ENCODE measurements around the gene SRGAP3.

Gene SRGAP3

DNA sequence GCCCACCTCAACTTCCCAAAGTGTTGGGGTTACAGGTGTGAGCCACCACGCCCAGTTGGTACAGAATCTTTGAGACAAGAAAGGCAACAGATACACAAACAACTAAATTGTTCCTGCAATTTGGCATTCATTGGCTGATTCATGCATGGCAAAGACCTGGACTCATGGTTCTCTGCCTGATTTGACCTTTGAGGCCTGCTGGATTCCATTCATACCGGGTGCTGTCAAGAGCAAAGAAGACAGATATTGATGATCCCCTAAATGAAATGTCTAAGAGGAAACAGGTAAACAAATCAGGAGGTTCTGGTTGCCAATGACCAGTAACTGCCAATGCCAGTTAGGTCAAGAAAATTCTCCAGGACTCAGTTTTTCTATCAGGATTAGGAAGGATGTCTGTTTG, 242.2 kb downstream of the SRGAP3 start:
- no peak for DNase-seq

DNA sequence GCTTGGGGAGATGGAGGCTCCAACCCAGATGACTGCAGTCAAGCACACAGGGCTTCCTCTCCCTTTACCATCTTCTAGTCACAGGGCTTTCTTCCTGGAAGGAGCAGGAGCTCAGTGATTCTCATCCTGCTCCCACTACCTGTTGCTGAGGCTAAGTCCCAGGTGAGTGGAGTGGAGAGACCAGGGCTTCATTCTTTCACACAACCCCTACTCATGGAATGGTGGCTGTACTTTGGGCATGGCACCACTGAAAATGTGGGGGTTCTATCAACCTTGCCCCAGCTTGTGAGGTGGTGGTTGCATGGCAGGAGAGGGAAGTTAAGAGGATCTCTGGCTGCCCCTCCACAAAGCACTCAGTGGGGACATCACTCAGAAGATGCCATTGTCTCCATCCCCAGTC, 249.4 kb downstream of the SRGAP3 start:
- DNase-seq, result no peak

DNA sequence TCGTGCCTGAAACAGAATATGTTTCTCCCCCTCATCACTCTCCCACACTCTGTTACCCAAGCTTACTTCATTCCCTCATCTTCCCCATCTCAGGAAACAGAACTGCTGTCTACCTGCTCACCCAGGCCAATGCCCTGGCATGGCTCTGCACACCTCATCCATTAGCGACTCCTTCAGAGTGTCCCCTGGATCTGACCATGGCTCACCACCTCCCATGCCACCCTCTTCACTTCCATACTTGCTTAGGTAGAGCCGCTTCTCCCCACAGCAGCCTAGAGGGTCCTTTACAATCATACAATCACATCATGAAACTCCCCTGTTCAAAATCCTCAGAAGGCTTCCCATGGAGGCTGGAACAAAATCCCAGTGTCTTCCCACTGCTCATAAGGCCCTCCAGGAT, 252.3 kb downstream of the SRGAP3 start:
- DNase-seq, result no peak

DNA sequence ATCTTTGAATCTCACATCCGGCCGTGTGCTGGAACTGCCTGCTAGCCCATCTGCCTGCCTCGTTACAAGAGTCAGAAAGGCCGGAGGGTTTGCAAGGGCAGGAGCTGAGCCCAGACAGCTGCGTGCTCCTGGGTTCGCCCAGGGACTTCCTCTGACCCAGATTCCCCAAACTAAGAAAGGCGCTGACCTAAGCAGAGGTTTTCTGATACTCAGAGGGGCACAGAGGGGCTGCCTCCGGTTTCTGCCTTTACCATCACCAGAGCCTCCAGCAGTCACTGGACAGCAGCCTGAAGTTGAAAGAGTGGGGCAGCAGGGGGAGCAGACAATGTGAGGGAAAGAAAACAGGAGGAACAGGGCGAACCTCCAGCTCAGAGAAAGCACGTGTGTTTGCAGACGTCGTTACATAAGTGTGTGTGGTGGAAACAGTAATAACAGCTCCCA, 252.7 kb downstream of the SRGAP3 start:
- no peak for DNase-seq

DNA sequence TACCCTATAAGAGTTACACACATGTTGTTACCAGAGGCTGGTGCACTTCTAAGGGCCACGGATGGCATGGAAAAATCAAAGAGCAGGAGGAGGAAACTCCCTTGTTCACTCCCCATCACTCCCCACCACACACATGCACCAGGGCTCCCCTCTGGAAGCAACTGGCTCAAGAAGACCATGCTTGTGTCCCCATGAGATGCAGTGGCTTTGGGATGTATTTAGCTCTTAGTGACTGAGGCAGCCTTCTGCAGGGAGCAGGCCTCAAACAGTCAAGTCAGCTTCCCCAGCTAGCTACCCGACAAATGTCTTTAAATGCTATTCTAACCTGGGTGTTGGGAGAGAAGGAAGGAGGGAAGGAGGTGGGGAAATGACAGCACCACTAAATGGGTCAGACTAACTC, 253.2 kb downstream of the SRGAP3 start:
- no peak for DNase-seq

DNA sequence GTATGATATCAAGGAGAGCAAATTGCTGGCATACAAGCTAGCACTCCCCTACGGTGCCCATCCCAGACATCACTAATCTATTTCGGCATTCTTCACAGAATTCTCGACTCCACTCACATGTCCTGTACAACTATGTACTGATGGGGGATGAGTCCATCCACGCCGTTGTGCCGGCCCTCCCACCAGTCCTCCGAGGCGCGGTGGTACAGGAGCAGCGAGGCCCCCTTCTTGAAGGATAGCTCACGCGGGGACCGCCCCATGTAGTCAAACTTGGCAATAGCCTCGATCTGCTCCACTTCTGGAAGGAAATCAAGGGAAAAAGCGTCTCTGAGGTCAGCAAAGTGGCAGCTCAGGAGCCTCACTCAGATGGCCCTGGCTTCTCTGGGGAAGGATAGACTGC, 255.2 kb downstream of the SRGAP3 start:
- DNase-seq, result no peak

DNA sequence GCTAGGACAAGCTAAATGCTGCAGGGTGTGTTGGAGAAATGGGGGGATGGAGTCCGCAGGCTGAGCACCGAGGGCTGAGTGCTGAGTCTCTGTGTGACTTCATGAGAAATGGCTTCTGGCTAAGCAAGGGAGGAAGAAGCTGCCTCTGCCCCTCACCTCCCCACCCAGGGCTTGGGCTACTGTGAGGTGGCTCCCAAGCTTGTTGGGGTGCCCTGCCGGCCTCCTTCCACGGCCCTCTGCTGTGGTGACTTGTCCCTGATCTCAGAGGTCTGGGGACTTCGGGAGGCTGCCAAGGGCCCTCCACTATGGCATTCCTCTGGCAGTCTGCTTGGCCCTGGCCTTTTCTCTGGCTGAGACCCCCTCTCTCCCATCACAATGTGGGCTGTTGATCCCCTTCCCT, 256.1 kb downstream of the SRGAP3 start:
- no peak for DNase-seq

DNA sequence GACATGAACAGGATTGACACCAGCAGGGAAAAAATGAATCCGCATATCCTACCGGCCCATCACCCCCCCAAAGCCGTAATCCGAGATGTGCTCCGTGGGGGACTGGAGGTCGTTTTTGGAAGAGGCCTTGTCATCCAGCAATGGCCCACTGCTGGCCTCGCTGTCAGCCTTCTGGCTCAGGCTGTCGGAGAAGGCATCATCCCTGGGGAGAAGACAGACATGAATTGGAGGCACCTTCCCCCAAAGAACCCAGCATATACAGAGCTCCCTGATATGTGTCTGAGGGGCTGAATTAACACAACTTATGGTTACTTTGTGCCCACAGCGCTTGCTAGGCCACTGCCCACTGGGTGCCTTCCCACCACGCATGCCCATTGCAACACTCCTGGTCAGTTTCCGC, 256.6 kb downstream of the SRGAP3 start:
- no peak for DNase-seq

DNA sequence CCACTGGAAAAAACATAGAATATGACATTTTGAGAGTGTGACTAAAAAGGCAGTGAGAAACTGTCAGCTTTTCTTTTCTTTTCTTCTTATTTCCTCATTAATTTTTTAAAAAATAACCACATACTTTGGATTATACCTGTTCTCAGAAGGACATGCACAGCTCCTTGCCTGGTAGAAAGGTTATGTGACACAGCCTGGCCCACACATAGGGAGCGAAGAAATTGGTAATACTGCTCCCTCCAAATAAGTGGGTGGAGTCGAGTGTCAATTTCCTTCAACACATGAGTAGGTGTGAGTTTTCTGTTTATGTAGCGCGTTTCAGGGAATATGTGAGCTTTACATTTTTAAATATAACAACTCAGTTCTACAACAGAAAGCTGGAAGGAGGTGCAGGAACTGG, 257.2 kb downstream of the SRGAP3 start:
- no peak for DNase-seq

DNA sequence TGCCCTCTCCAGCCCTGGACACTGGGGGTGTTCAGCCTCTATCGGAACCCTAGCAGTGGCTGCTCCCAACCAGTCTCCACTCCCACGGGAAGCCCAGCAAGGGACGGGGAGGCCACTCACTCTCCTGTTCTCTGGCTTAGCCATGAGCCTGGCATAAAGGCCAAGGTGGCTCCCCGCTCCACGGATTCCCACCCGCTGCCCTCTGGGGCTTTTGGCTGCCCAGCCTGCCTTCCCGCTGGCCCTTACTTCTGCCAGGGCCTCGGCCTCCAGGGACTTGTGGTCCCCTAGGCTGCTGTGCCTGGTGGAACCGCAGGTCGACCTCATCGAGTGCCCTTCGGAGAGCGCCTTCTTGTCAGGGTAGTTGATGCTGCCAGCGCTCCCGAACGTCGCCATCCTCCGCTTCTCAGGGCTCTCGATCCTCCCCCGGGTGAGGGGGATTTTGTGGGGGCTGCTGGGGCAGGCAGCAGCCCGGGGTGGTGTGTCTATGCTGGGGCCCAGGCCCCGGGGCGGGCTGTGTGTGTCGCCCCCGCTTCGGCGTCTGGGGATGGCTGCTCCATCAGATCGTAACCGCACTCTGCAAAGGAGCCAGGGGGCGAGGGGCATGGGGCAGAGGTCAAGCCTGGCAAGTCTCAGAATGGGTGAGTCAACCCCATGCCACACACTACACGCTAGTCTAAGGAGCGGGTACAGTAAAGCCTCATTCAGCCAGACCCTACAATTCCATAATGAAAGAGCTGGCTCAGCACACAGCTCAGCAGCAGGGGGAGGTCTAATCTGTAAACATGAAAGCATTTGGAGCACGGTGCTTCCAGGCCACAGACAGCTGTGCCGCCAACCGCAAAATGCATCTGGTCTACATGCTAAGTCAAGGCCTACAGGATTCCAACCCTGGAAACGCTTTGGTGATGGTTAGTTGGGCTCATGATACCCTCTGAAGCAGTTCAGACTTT, 258.9 kb downstream of the SRGAP3 start:
- no peak for DNase-seq

DNA sequence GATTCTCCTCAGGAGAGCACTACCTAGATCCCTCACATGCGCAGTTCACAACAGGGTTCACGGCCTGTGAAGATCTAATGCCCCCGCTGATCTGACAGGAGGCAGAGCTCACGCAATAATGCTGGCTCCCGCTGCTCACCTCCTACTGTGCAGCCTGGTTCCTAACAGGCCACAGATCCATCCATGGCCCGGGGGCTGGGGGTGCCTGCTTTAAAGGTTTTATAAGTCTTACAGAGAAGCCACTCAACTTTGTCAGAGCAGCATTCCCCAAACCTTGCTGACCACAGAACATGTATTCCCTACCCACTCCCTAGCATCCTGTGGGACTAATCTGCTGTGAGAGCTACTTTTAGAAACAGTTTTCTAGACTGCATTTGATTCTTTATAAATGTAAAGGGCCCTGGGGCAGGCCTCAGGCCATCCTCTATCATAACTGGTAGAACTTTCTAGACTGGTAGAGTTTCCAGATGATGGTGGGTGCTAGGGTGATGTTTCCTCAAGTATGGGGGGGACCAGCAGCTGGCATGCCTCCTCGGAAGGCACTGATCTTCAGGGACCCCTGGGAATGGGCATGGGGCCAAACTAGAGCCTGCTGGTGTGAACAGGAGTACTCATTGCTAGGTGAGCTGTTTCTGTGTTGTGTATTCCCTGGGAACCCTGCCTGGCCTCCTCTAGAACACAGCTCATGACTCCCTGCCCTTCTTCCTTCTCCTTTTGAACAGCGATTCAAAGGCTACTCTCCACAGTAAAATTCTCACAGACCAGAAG, 260.5 kb downstream of the SRGAP3 start:
- DNase-seq, result no peak

DNA sequence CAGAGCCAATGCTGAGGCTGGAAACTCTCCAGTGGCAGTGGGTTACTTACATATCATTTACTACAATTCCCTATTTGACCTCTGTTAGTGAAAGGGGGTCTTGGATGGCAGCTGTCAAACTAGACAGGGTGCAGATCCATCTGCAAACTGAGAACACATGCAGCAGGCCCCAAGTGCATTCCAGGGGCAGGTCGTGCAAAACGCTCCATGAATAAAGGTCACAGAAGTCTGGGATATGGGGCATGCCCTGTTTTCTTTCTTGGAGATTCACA, 261.1 kb downstream of the SRGAP3 start:
- no peak for DNase-seq

DNA sequence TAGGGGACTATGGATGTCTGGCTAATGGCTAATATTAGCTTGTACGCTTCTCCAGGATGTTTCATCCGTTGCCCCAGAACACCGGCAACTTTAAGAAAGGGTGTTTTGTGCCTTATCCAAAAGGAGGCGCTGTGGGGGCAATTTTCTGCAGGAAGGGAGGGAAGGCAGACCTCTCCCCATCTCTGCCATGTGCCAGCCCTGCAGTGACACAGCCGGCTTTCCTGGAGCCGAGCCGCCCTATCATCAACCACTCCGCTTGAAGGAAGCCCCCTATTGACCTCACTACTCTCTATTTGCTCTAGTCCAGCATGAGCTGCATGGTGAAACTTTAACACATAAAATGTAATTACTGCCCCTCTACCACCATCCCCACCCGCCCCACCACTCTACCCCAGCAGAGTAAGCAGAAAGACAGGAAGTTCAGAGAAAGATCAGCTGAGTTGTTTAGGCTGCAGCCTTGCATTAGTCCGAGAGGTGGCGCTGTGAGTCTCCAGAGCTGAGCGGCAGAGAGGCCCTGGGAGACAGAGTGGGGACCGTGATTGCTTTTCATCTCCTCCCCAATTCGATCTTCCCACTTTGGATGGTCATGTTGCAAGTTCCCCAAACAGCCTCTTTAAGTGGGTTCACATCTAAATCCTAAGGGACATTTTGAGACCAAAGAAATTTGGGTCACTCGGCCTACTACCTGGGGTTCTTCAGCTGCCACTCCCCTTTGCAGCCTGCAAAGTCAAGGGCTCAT, 261.6 kb downstream of the SRGAP3 start:
- DNase-seq, result peak; percentile 6 to 30 (median 18)

DNA sequence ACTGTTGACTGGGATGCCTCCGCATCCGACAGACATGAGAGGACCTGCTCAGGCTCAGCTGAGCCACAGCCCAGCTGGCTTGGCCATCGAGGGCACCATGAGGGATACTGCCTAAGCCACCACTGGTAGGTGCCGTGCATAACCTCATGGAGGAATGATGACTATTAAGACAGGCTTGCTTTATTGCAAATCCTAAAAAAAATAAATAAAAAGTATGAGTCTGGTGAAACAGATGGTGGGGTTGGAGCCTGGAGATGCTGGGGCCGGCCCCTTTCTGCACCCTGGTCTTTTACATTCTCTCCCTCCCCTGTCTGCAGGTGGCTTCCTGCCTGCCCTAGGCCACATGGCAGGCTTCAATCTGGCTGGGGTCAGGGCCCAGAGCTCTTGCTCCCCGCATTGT, 262.2 kb downstream of the SRGAP3 start:
- no peak for DNase-seq

DNA sequence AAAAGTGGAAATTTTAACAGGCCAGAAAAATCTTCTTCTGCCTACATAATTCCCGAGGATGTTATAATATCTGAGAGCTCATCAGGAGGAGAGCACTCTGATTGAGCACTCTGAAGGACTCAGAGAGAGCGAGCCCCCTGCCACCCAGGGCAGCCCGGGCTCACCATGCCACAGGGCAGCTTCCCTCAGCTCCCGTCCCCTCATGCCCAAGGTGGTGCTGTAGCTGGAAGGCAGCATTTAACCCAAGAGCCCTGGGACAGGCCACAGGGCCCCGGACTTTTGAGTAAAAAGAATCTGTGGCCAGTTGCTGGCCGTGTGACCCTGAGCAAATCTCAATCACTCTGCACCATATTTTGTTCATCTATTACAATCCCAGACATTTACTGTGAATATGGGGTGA, 262.7 kb downstream of the SRGAP3 start:
- DNase-seq, result no peak

DNA sequence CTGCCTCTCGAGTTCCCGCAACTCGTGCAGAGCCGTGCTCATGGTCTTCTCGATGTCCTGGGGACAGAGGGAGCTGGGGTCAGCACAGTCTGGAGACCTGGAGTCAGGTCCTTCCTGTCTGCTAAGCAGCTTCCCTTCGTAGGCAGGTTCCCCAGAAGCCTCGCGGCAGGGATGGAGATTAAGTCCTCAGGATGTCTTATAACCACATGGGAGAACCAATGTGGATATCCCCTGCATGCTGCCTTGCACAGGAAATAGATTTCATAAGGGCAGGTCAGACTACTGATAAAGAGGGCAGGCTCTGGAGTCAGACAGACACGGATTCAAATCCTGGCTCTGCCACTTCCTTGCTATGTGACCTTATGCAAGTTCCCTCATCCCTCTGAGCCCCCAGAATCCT, 263.6 kb downstream of the SRGAP3 start:
- no peak for DNase-seq

DNA sequence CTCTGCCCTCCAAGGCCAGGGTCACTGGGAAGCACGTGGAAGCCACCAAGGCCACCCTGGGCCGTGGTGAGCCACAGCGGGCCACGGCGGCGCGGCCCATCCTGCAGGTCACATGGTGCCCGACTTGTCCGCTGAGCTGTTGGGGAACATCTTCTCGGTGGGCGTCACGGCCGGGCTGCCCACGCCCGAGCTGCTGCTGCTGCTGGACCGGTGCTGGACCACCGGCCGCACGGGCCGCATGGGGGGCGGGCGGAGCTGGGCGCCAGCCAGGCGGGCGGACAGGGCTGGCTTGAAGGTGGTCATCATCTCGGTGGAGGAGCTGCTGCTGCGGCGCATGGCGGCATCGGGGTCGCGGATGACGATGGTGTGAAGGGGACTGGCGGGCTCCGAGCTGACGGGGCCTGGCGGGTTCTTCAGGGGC, 264.0 kb downstream of the SRGAP3 start:
- DNase-seq, result no peak

DNA sequence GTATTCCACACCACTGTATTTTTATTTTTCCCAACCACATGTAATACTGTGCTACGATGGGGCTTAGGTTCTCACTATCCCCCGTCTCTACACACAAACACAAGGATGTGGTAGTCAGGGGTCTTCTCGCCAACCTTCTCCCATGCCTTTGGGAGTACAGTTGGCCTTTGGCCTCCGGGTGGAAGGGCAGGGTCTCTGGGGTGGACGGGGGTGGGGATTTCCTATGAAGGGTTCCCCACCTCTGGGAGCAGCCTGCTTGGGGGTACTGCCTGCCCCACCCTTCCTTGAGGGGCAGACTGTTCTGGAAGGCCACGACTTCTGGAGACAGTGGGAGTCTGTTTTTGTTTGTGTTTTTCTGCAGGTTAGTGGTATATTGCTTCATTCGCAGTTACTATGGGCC, 264.9 kb downstream of the SRGAP3 start:
- no peak for DNase-seq

DNA sequence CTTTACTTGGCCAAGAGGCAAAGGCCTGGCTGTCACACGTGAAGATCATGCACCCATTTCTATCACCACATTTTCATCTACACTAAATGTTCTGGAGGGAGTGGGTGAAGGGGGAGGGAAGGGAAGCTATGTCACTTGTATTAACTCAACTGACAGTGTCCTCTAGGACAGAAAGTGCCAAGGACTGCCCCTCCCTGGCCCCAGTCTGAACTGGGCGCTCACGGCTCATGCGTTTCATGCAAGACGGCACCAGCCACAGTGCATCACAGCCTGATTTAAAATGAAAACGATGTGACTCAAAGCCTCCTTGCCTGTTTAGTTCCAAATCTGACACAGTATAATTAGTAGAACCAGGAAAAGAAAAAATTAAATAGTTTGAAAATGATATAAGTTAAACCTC, 265.4 kb downstream of the SRGAP3 start:
- DNase-seq, result no peak

DNA sequence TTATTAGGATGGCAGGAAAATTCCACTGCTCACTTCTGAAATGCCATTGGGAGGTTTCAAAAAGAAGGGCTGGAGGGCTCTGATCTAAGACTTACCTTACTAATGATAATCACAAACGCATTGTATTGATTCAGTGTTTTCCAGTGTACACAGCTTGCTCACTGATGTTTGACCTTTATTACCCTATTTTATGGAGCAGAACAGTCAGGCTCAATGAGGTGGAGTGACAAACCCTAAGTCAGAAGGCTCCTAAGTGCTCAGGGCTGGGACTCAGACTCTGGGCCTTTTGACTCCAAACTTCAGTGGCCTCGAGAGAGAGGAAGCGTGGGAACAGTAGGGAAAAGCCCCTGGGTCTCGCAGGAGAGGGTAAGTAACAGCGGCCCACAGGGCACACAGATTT, 265.9 kb downstream of the SRGAP3 start:
- DNase-seq, result no peak

DNA sequence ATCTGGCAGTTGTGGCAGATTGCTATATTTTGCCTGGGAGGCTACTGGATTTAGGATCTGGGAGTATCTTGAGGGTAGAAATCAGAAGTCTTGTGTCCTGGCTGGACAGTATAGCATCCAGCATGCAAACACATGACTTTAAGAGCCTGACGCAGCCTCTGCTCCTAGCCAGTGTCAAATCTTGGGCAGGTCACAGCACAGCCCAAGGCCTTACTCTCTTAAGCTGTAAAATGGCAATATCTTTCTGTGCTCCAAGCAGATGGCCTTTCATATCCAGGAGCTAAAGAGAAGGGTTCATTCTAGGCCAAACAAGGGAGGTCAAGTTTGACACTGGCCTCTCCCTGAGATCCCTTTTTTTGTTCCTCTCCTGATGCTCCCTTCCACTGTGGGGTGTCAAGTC, 266.4 kb downstream of the SRGAP3 start:
- DNase-seq, result no peak

DNA sequence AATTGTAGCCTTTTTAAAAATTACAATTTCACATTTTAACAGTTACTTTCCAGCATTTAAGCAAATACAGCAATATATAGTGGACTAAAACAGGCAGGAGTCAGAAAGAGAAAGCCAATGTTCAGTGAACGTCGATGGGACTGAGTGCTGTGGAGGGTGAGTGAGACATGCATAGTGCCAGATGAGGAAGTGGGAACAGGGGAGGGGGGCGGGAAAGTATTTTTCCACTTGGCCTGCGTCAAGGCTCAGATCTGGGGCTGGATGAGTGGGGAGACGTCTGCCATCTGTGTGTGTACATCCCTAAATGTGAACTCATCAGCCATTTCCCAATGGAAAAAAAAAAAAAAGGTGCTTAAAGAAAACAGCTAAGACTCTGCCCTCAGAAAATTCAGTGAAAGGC, 266.9 kb downstream of the SRGAP3 start:
- no peak for DNase-seq

DNA sequence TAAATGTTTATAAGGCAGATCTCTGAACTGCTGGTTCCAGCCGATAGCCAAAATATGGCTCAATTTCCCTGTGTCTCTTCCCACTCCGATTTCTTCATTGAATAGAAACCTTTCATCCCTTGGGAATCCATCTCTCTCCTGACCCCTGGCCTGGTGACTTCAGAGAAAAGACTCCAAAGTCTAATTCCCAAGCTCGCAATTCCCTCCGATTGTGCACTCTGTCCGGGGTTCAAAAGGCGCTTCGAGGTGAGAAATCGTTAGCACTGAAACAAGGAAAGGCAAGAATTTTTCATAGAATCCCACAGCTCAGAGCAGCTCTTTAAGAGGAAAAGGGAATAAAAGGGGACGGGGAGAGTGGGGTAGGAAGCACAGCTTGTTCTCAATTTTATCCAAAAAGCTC, 267.7 kb downstream of the SRGAP3 start:
- no peak for DNase-seq

DNA sequence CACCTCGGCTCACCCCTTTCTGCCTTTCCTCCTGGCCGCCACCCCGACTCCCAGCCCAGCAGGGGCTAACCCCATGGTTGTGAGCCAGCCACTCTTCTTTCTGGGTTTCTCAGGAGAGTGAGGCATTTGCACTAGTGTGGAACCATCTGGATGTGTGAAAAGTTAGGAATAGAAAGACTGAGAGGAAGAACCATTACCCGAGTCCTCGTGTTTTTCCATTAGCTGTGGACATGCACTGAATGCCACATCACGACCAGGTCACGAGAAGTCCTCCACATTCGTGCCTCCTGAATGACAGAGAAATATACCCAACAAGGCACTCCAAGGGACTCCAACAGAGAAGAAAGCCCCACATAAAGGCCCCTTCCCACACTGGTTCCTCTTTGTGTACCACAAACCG, 268.1 kb downstream of the SRGAP3 start:
- DNase-seq, result no peak
